GM19035 (cell line): Measurements from ENCODE around the gene LMCD1.

Source experiments
- ATAC-seq: cut with Tn5 transposase; IDR thresholded peaks from one replicate; pipeline ENCODE4 v1.9.1; 2021; ENCODE audit not compliant: unreplicated experiment

The LMCD1 gene

GRCh38 chr3:8530581-8530980 is 29.0 kb downstream of the LMCD1 start:
- ATAC-seq = no peak

GRCh38 chr3:8532251-8532871 is 30.7 kb downstream of the LMCD1 start:
- no peak for ATAC-seq

GRCh38 chr3:8536096-8537056 is 34.8 kb downstream of the LMCD1 start:
- no peak for ATAC-seq

GRCh38 chr3:8537440-8537839 is 35.8 kb downstream of the LMCD1 start:
- no peak for ATAC-seq

GRCh38 chr3:8538223-8538622 is 36.6 kb downstream of the LMCD1 start:
- ATAC-seq = no peak

GRCh38 chr3:8538913-8539312 is 37.3 kb downstream of the LMCD1 start:
- ATAC-seq = no peak

GRCh38 chr3:8539419-8539818 is 37.8 kb downstream of the LMCD1 start:
- ATAC-seq = no peak

GRCh38 chr3:8540456-8540855 is 38.8 kb downstream of the LMCD1 start:
- no peak for ATAC-seq

- ATAC-seq = no peak
Measured at GRCh38 chr3:8541486-8541885, 39.9 kb downstream of the LMCD1 start.

GRCh38 chr3:8542190-8543135 is 40.8 kb downstream of the LMCD1 start:
- ATAC-seq = no peak

- ATAC-seq = no peak
Measured at GRCh38 chr3:8546609-8547008, 45.0 kb downstream of the LMCD1 start.

GRCh38 chr3:8548502-8549275 is 47.1 kb downstream of the LMCD1 start:
- no peak for ATAC-seq

GRCh38 chr3:8549354-8549753 is 47.7 kb downstream of the LMCD1 start:
- ATAC-seq = no peak

GRCh38 chr3:8550611-8551010 is 49.0 kb downstream of the LMCD1 start:
- ATAC-seq = no peak

GRCh38 chr3:8552223-8552762 is 50.7 kb downstream of the LMCD1 start:
- ATAC-seq = no peak

- ATAC-seq = no peak
Measured at GRCh38 chr3:8553405-8553804, 51.8 kb downstream of the LMCD1 start.

GRCh38 chr3:8554696-8555095 is 53.1 kb downstream of the LMCD1 start:
- ATAC-seq = no peak

GRCh38 chr3:8555113-8555661 is 53.6 kb downstream of the LMCD1 start:
- no peak for ATAC-seq

- ATAC-seq = no peak
Measured at GRCh38 chr3:8555725-8556472, 54.3 kb downstream of the LMCD1 start.
